NCI-H1092 treated with DMSO at 0.1 percent for 48 hours (cell line): ENCODE results near the gene LRBA.
"Not testable (repeated sequence)": the region's sequence is repeated elsewhere in the genome, so short reads cannot be mapped to it uniquely, and the experiment has no call there.

Experiments
- DNase-seq: peaks from one replicate; lab custom pipeline; 2025; lab: John Stamatoyannopoulos, UW

LRBA gene

GRCh38 chr4:150585611-150586010, 429.5 kb downstream of the LRBA start:
- no peak for DNase-seq

GRCh38 chr4:150584111-150584915, 430.8 kb downstream of the LRBA start:
- no peak for DNase-seq

- DNase-seq = no peak
These were observed 431.6 kb downstream of the LRBA start for GRCh38 chr4:150583287-150584110.

- DNase-seq = no peak
These were observed 432.2 kb downstream of the LRBA start for GRCh38 chr4:150582873-150583286.

- DNase-seq = no peak
These were observed 432.8 kb downstream of the LRBA start, which contains the start of gene MAB21L2 for GRCh38 chr4:150582146-150582872. MAB21L2 (plus strand) TSS chr4:150582151; CDS start chr4:150583030, 879 bp downstream.

- DNase-seq = no peak
These were observed 433.4 kb downstream of the LRBA start for GRCh38 chr4:150581641-150582051.

- no peak for DNase-seq
These were observed 434.0 kb downstream of the LRBA start for GRCh38 chr4:150581056-150581605.

GRCh38 chr4:150580306-150580705, 434.8 kb downstream of the LRBA start:
- no peak for DNase-seq

GRCh38 chr4:150579551-150580234, 435.4 kb downstream of the LRBA start:
- DNase-seq = no peak

- DNase-seq = peak; percentile 62
These were observed 436.2 kb downstream of the LRBA start for GRCh38 chr4:150578745-150579501.

GRCh38 chr4:150577796-150578195, 437.3 kb downstream of the LRBA start:
- DNase-seq = no peak

- DNase-seq = no peak
These were observed 440.4 kb downstream of the LRBA start for GRCh38 chr4:150574678-150575077.

GRCh38 chr4:150573534-150573933, 441.6 kb downstream of the LRBA start:
- no peak for DNase-seq

- DNase-seq = peak; percentile 17
These were observed 442.2 kb downstream of the LRBA start for GRCh38 chr4:150572704-150573504.

GRCh38 chr4:150570862-150571261, 444.2 kb downstream of the LRBA start:
- DNase-seq = peak; percentile 40

- no peak for DNase-seq
These were observed 445.0 kb downstream of the LRBA start for GRCh38 chr4:150569998-150570535.

GRCh38 chr4:150569384-150569987, 445.6 kb downstream of the LRBA start:
- peak; percentile 34 for DNase-seq

- DNase-seq = no peak
These were observed 448.0 kb downstream of the LRBA start for GRCh38 chr4:150567070-150567469.

- not testable (repeated sequence) for DNase-seq
These were observed 450.1 kb downstream of the LRBA start for GRCh38 chr4:150564967-150565366.
